Activated naive CD4-positive, alpha-beta T cell treated with anti-CD3 and anti-CD28 coated beads for 36 hours (primary cell): ENCODE data around the gene SNX24. TPM values are rescaled to one million over a fixed set of nuclear protein-coding genes. Genes with fewer than 3 reads are reported as not detected.

Experiments used
- CTCF ChIA-PET: fragments of 350-600 bp; sonication (Branson Sonifier 250); formaldehyde crosslinking; loops from one replicate; lab custom pipeline; 2021; ENCODE audit warnings: antibody characterized with exemption; lab: Charles Lee
- DNase-seq: peaks from one replicate; pipeline ENCODE4 v3.0.0-alpha.2; 2020
- H3K27ac Mint-ChIP-seq: one replicate; pipeline ENCODE4 v1.8.0; 2021; ENCODE audit warnings: mild to moderate bottlenecking, mixed read lengths
- H3K27me3 Mint-ChIP-seq: one replicate; pipeline ENCODE4 v1.8.0; 2021; ENCODE audit warnings: low read depth, mixed read lengths
- H3K36me3 Mint-ChIP-seq: one replicate; pipeline ENCODE4 v1.8.0; 2021; ENCODE audit warnings: low read depth, mixed read lengths
- H3K4me1 Mint-ChIP-seq: one replicate; pipeline ENCODE4 v1.8.0; 2021; ENCODE audit warnings: low read depth, mixed read lengths
- H3K4me3 Mint-ChIP-seq: one replicate; pipeline ENCODE4 v1.8.0; 2021; ENCODE audit warnings: mild to moderate bottlenecking, moderate library complexity, mixed read lengths
- H3K9me3 Mint-ChIP-seq: one replicate; pipeline ENCODE4 v1.8.0; 2021; ENCODE audit warnings: mixed read lengths
- intact Hi-C: fragments of 100-400 bp; cut with micrococcal nuclease; formaldehyde crosslinking; loops from one replicate; pipeline ENCODE4 v1.15.1; 2023
- total RNA-seq, 2 experiments: library from RNA; stranded (reverse); gene quantifications; one replicate each; pipeline ENCODE4 v1.2.3, GENCODE V29; 2021

The SNX24 gene
- total RNA-seq, 2 experiments from 2014 or later: 2.2 to 2.3 TPM

DNA sequence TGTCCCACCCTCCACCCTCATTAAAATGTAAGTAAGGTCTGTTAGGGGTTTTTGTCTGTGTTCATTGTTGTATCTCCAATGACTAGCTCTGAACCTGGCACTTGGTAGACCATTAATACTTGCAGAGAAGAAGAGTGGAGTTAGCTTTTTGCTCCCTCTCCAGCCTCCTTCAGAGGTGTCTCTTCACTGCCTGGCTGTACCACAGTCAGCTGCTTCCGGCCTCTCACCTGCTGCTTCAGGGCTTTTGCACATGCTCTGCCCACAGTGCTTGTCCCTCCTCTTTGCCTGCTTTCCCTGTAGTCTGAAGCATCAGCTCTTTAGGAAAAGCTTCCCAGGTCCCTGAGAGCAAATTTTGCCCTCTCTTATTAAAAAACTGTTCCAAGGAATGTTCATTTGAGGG, 83.6 kb downstream of the SNX24 start:
- intact Hi-C loops: no loop called here
- Mint-ChIP-seq H3K9me3 (no peaks in the 10 kb centered on the region), H3K4me3 (no peak overlapping the region), H3K27me3 (no peaks in the 10 kb centered on the region), H3K36me3 (no peaks in the 10 kb centered on the region), H3K4me1 (no peaks in the 10 kb centered on the region), H3K27ac (no peak overlapping the region)
- DNase-seq: no peak
- CTCF ChIA-PET: interaction anchor here (0.7 kb wide), 1 partner anchor 13 kb away, joined by 3 read pairs; no protein-coding TSS in a partner anchor

DNA sequence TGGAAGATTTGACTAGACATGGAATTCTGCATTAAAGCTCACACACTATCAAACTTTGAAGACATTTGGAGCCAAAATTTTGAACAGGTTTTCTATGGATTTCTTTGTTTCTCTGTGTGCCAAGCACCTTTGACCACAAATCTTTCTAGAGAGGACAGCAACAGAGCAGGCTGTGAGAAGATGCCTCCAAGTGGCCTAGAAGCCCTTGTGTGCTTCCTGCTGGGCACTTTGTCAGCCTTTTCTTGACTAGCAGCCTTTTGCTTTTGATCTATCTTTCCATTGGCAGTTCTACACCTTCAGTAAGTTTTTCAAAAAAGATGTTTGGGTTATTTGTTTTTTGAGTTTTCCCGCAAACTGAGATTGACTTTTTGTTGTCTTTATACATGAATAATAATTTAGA, 84.6 kb downstream of the SNX24 start:
- Mint-ChIP-seq H3K4me3 (no peak overlapping the region), H3K27me3 (no peaks in the 10 kb centered on the region), H3K36me3 (no peaks in the 10 kb centered on the region), H3K27ac (no peak overlapping the region), H3K9me3 (no peaks in the 10 kb centered on the region), H3K4me1 (no peaks in the 10 kb centered on the region)
- CTCF ChIA-PET: no interaction called here
- no peak for DNase-seq
- intact Hi-C loops: no loop called here

DNA sequence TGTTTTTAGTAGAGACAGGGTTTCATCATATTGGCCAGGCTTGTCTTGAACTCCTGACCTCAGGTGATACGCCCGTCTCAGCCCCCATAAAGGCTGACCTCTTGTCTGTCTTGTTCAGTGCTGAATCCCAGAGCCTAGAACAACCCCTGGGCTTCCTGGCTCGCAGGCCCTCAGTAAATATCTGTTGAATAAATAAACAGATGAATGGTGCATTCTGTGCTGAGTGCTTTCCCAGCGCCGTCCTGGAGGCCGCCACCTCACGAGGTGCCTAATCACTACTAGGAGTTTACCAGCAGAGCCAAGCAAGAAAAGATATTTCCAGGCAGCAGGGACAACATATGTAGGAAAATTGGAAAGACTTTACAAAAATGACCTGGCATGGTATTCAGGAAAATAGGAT, 88.5 kb downstream of the SNX24 start:
- Mint-ChIP-seq H3K36me3 (no peaks in the 10 kb centered on the region), H3K9me3 (no peaks in the 10 kb centered on the region), H3K4me3 (no peak overlapping the region), H3K4me1 (no peaks in the 10 kb centered on the region), H3K27ac (no peak overlapping the region), H3K27me3 (no peaks in the 10 kb centered on the region)
- CTCF ChIA-PET: no interaction called here
- no peak for DNase-seq
- intact Hi-C loops: no loop called here

DNA sequence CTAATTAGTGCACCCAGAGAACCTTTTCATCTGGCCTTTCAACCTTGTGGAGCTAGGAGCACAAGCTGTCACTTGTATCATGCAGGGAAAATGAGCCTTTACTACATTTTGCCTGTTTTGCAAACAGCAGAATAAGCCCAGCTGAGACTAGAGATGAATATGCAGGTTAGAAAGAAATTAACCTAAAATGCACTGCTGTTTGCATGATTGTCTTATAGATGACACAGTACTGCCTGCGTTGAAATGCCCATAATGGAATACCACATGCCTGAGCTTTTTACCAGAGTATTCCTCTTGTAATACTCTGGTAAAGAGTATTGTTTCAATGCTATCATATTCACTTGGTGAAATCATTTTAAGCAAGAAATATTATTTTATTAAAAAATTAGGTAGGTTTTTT, 90.7 kb downstream of the SNX24 start:
- intact Hi-C loops: no loop called here
- H3K9me3 Mint-ChIP-seq: no peaks in the 10 kb centered on the region
- no peaks in the 10 kb centered on the region for H3K36me3 Mint-ChIP-seq
- no peaks in the 10 kb centered on the region for H3K27me3 Mint-ChIP-seq
- H3K4me3 Mint-ChIP-seq: no peak overlapping the region
- H3K27ac Mint-ChIP-seq: no peak overlapping the region
- CTCF ChIA-PET: no interaction called here
- no peaks in the 10 kb centered on the region for H3K4me1 Mint-ChIP-seq
- no peak for DNase-seq

DNA sequence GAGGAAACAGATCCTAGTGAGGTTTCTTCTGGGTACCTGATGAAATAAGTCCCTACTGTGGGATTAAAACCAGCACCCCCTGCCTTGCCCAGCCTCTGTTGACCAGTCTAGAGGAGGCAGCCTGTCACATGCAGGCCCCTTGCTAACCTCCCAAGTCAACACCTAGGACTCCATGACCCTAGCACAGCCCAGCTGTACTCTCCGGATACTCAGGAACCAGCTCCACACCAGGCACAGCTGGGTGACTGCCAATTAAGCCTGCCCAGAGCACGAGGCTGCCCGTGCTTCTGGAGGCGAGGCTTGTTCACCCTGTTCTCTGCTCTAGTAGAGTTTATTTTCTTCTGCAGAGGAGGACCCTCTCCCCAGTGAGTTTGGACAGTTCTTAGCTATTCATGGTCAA, 92.5 kb downstream of the SNX24 start:
- no peaks in the 10 kb centered on the region for H3K9me3 Mint-ChIP-seq
- H3K27me3 Mint-ChIP-seq: no peaks in the 10 kb centered on the region
- no peak for DNase-seq
- intact Hi-C loops: no loop called here
- H3K4me3 Mint-ChIP-seq: no peak overlapping the region
- H3K4me1 Mint-ChIP-seq: no peaks in the 10 kb centered on the region
- CTCF ChIA-PET: no interaction called here
- H3K27ac Mint-ChIP-seq: no peak overlapping the region
- H3K36me3 Mint-ChIP-seq: no peaks in the 10 kb centered on the region

DNA sequence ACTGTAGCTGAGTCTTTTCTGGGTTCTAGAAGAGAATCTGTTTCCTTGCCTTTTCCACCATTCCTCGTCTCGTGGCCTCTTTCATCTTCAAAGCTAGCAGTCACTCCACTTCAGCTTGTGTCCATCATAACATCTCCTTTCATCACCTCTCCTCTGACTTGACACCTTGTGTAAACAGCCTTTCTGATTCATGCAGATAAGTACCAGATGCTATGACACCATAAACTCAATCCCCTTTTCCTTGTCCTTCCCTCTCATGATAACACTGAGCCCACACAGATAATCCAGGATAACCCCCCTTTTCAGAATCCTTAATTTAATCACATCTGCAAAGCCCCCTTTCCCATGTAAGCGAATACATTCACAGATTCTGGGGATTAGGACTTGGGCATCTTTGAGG, 95.5 kb downstream of the SNX24 start:
- H3K27me3 Mint-ChIP-seq: peaks cover 4% of the 10 kb centered on the region
- no peak overlapping the region for H3K4me3 Mint-ChIP-seq
- intact Hi-C loops: no loop called here
- CTCF ChIA-PET: no interaction called here
- H3K27ac Mint-ChIP-seq: no peak overlapping the region
- DNase-seq: no peak
- H3K4me1 Mint-ChIP-seq: peaks cover 4% of the 10 kb centered on the region
- no peaks in the 10 kb centered on the region for H3K9me3 Mint-ChIP-seq
- no peaks in the 10 kb centered on the region for H3K36me3 Mint-ChIP-seq

DNA sequence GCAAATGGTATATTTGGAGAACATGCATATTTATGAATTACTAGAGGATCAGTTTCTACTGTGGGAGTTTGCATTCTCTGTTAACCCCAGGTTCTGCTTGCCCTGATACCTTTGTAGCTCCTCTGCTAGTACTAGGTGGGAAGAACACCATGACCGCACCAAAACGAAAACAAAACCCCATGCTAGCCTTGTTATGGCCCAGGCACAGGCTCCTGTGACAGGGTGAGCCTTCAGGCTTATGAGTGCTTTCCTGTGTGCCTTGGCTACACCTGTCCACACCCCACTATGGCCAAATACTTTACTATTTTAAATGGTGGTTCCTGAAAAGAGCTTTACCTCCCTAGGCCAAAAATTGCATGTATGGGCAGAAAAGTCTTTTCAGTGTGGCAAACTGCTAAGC, 96.3 kb downstream of the SNX24 start:
- Mint-ChIP-seq H3K9me3 (no peaks in the 10 kb centered on the region), H3K4me1 (peaks cover 4% of the 10 kb centered on the region), H3K4me3 (no peak overlapping the region), H3K27me3 (peaks cover 4% of the 10 kb centered on the region), H3K36me3 (no peaks in the 10 kb centered on the region), H3K27ac (no peak overlapping the region)
- intact Hi-C loops: no loop called here
- CTCF ChIA-PET: no interaction called here
- DNase-seq: no peak

DNA sequence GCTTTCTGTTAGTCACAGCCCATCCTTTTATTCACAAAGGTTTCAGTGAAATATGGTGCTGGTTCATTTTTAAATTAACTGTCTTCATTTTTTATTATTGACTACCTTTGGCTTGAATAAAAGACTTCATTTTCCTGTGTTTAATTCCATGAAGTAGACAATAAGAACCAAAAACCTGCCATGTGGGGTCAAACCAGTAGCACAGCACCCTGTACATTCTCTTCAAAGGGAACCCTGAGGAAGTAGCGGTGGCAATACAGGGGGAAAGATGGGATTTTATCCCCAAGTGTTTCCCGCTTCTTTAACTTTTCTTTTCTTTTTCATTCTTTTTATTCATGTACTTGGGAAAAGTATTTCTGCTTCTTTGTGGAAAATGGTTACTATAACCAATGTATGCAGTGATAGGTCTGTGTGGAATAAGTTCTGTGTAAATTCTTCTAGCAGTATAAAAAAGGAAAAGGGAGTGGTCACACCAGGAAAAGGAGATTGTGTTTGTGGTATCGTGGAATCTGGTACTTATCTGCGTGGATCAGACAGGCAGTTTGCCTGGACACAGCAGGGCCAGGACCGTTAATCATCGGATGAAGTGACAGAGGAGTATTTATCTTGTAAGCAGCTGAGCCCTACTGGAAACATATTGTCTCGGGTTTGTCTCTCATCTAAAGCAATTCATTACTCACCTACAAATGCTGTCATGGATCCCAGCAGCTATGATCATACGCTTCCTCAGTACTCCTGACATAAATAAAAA, 96.9 kb downstream of the SNX24 start:
- Mint-ChIP-seq H3K27ac (no peak overlapping the region), H3K27me3 (peaks cover 4% of the 10 kb centered on the region), H3K36me3 (no peaks in the 10 kb centered on the region), H3K4me1 (peaks cover 4% of the 10 kb centered on the region), H3K9me3 (no peaks in the 10 kb centered on the region), H3K4me3 (no peak overlapping the region)
- CTCF ChIA-PET: interaction anchor here (0.6 kb wide), 1 partner anchor 13 kb away, joined by 3 read pairs; no protein-coding TSS in a partner anchor
- intact Hi-C loops: no loop called here
- no peak for DNase-seq

DNA sequence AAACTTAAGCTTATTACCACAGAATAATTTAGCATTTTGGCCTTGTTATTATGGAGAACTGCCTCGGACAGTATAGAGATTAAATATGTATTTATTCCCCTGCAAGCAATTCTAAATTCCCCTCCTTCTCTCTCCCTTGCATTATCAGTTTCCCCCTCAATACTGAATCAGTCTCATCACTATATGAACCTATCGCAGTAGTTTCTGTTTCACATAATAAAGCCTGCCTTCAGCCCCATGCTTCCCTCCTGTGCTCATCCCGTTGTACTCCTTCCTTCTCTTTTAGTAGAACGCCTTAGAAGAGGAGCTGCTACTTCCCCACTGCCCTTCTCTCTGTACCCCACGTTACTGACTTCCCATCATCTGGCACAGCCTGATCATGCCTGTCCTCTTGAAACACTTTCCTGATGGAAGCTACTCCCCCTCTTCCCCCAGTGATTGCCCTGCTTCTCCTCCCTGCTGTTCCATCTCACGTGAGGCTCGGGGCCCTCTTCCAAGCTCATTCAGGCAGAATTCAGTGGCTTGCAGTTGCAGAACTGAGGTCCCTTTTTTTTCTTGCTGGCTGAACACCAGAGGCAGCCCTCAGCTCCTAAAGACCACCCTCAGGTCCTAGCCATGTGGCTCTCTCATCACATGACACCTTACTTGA, 97.8 kb downstream of the SNX24 start:
- DNase-seq: no peak
- CTCF ChIA-PET: no interaction called here
- H3K4me1 Mint-ChIP-seq: peaks cover 4% of the 10 kb centered on the region
- no peak overlapping the region for H3K4me3 Mint-ChIP-seq
- peaks cover 4% of the 10 kb centered on the region for H3K27me3 Mint-ChIP-seq
- no peak overlapping the region for H3K27ac Mint-ChIP-seq
- H3K9me3 Mint-ChIP-seq: no peaks in the 10 kb centered on the region
- H3K36me3 Mint-ChIP-seq: no peaks in the 10 kb centered on the region
- intact Hi-C loops: no loop called here

DNA sequence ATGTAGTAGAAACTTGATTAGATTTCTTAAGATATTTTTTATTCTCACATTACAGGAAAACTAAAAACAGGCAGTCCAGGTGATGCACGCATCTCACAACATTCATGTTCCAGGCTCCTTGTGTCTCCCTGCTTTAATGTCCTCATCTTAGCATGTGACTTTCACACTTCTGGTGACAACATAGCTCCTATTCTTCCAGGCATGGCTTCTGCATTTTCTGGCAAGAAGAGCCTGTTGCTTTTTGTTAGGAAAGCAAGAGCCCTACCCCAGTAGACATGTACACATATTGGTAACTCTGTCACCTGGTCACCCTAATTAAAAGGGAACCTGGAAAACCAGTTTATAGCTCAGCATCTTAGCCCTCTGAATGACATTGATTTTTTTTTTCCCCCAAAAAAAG, 98.6 kb downstream of the SNX24 start:
- CTCF ChIA-PET: interaction anchor here (0.7 kb wide), 1 partner anchor 93 kb away, joined by 3 read pairs; no protein-coding TSS in a partner anchor

DNA sequence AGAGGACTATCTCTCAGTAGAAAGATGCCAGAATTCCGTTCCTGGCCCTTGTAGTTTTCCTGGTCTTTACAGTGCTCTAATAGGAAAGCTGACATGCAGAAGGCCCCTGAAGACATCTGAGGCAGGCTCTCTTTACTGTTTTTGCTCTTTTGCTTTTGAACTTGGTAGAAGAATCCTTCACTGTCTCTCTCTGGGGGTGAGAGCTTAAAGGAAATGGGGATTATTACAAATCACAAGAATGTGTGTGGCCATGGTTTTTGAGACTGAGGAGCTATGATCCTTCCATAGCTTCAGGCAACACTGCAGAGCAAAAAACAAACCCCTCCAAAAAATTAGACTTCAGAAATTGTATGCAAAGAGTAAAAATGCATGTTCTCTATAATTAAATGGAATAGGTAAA, 102.0 kb downstream of the SNX24 start:
- H3K4me3 Mint-ChIP-seq: no peak overlapping the region
- peaks cover 4% of the 10 kb centered on the region for H3K27me3 Mint-ChIP-seq
- no peak overlapping the region for H3K27ac Mint-ChIP-seq
- CTCF ChIA-PET: interaction anchor here (1.4 kb wide), 1 partner anchor 664 kb away, joined by 3 read pairs; no protein-coding TSS in a partner anchor
- peaks cover 4% of the 10 kb centered on the region for H3K4me1 Mint-ChIP-seq
- intact Hi-C loops: no loop called here
- H3K9me3 Mint-ChIP-seq: no peaks in the 10 kb centered on the region
- H3K36me3 Mint-ChIP-seq: no peaks in the 10 kb centered on the region
- DNase-seq: no peak

More for the DNA sequence above, 98.6 kb downstream of the SNX24 start:
- Mint-ChIP-seq H3K27me3 (peaks cover 4% of the 10 kb centered on the region), H3K9me3 (no peaks in the 10 kb centered on the region), H3K4me1 (peaks cover 4% of the 10 kb centered on the region), H3K36me3 (no peaks in the 10 kb centered on the region), H3K27ac (no peak overlapping the region), H3K4me3 (no peak overlapping the region)
- no peak for DNase-seq
- intact Hi-C loops: no loop called here

DNA sequence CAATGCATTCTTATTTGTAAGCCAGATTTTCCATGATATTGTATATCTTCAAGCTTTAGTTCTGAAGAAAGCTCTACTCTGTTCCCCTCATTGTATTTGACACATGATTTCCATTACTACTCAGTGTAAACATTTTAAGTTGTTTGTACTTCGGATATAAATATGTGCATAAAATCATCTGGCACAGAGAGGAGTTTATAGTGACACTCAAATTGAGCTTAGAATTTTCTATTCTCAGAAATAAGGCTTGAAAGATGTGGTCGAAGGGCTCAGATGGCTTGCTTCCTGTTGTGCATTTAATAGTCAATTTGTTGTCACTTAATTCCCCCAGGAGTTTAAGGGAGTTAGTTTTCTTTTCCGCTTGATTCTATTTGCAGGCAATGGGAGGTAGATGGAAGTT, 102.4 kb downstream of the SNX24 start:
- peaks cover 4% of the 10 kb centered on the region for H3K27me3 Mint-ChIP-seq
- CTCF ChIA-PET: interaction anchor here (1.4 kb wide), 1 partner anchor 663 kb away, joined by 3 read pairs; no protein-coding TSS in a partner anchor
- no peaks in the 10 kb centered on the region for H3K9me3 Mint-ChIP-seq
- no peak overlapping the region for H3K4me3 Mint-ChIP-seq
- H3K4me1 Mint-ChIP-seq: peaks cover 4% of the 10 kb centered on the region
- H3K36me3 Mint-ChIP-seq: no peaks in the 10 kb centered on the region
- intact Hi-C loops: no loop called here
- DNase-seq: no peak
- H3K27ac Mint-ChIP-seq: no peak overlapping the region

DNA sequence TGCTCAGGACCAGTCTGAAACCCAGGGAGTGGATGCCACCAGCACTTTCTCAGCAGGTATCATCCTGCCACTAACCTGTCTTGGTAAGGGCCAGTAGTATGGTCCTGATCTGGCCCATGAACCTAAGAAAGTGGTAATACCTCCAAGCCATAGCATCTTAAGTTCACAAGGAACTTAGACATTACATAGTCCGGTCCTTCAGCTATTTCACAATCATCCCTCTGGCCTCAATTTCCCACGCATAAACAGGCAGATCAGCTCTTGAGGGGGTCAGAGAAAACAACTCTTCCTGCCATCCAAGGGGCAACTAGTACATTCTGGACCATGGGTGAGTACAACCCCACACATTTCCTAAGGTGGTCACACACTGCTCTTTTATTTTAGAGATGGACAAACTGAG, 102.9 kb downstream of the SNX24 start:
- CTCF ChIA-PET: no interaction called here
- no peak for DNase-seq
- Mint-ChIP-seq H3K27ac (no peak overlapping the region), H3K9me3 (no peaks in the 10 kb centered on the region), H3K27me3 (peaks cover under 1% of the 10 kb centered on the region), H3K4me3 (no peak overlapping the region), H3K36me3 (no peaks in the 10 kb centered on the region), H3K4me1 (peaks cover under 1% of the 10 kb centered on the region)
- intact Hi-C loops: no loop called here
